ENCODE data around the gene APPL2.
A peak's percentile ranks its signal among the peaks of the same experiment; 100 is the strongest.

The APPL2 gene

GRCh38 chr12:105231396-105231795 is 4.6 kb downstream of the APPL2 start:
- TF ChIP-seq, protein P1, sequence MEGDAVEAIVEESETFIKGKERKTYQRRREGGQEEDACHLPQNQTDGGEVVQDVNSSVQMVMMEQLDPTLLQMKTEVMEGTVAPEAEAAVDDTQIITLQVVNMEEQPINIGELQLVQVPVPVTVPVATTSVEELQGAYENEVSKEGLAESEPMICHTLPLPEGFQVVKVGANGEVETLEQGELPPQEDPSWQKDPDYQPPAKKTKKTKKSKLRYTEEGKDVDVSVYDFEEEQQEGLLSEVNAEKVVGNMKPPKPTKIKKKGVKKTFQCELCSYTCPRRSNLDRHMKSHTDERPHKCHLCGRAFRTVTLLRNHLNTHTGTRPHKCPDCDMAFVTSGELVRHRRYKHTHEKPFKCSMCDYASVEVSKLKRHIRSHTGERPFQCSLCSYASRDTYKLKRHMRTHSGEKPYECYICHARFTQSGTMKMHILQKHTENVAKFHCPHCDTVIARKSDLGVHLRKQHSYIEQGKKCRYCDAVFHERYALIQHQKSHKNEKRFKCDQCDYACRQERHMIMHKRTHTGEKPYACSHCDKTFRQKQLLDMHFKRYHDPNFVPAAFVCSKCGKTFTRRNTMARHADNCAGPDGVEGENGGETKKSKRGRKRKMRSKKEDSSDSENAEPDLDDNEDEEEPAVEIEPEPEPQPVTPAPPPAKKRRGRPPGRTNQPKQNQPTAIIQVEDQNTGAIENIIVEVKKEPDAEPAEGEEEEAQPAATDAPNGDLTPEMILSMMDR (conservative IDR thresholded peaks at IDR 0.05; ENCODE audit: control insufficient read depth, insufficient read depth, low read depth, low read length), result no peak
- no peak overlapping the region for H3K4me3 ChIP-seq (ENCODE audit: control insufficient read depth, low read depth, low read length)
- no peak for DNase-seq (ENCODE audit: low read depth)

DNA sequence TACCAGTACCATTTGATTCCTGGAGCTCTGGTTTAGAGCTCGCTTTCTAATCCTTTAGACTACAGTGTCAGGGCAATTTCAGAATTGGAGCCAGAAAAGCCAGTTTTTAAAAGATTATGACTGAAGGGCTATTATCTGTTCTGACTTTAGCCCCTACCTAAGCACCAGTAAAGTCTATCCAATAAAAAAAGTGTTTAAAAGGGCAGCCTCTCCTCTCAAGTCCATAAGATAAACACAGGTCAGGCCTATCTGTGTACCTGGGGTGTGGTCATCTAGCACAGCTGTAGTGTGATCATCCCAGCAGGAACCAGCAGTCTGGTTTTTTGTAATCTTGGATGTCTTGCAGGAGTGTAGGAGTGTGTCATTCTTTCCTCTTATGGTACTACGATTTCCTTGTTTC is 6.6 kb downstream of the APPL2 start:
- TF ChIP-seq, protein P1 (conservative IDR thresholded peaks at IDR 0.05; ENCODE audit: control insufficient read depth, insufficient read depth, low read depth, low read length), result no peak
- DNase-seq (ENCODE audit: low read depth), result peak; percentile 64

DNA sequence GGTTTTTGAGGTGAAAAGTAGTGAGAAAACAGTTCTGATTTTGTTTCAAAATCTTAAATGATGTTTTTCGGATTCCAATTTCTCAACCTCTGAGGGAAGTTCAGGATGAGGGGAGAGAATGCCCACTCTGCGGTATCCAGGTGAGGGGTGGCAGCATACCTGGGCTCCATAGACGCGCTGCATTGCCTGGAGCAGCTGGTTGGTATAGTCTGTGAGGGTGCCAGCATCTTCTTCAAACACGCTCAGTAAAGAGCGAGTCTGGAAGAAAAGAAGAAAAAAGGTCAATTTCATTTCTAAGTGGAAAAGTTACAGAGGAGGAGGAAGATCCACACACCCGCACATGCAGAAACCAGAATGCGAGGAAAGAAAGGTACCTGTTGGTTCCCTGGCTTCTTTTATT is 7.0 kb downstream of the APPL2 start:
- no peak overlapping the region for H3K4me3 ChIP-seq (ENCODE audit: control insufficient read depth, low read depth, low read length)
- no peak for DNase-seq (ENCODE audit: low read depth)
- TF ChIP-seq, protein P1 (conservative IDR thresholded peaks at IDR 0.05; ENCODE audit: control insufficient read depth, insufficient read depth, low read depth, low read length), result no peak

More for the DNA sequence above, 6.6 kb downstream of the APPL2 start:
- no peak overlapping the region for H3K4me3 ChIP-seq (ENCODE audit: control insufficient read depth, low read depth, low read length)

- TF ChIP-seq, protein P1 (conservative IDR thresholded peaks at IDR 0.05; ENCODE audit: control insufficient read depth, insufficient read depth, low read depth, low read length), result no peak
- no peak overlapping the region for H3K4me3 ChIP-seq (ENCODE audit: control insufficient read depth, low read depth, low read length)
- DNase-seq (ENCODE audit: low read depth), result peak; percentile 90
Observed at GRCh38 chr12:105228494-105228893, 7.5 kb downstream of the APPL2 start.

DNA sequence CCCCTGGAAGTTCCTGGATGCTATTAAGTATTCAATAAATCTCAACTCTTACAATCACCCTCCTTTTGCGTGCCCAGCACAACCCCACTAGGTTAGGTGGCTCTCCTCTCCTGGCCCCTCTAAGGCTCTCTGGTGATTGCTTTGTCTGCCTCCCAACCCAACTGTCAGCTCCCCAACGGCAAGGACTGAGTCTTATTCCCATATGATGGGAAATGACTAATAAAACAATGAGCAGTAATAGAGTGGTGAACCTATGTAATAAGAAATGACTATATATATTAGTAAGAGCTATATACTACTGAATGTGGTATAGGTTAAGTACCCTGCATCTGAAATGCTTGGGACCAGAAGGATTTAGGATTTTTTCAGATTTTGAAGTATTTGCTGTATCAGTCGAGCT is 8.1 kb downstream of the APPL2 start:
- DNase-seq (ENCODE audit: low read depth), result peak; percentile 62
- TF ChIP-seq, protein P1 (conservative IDR thresholded peaks at IDR 0.05; ENCODE audit: control insufficient read depth, insufficient read depth, low read depth, low read length), result no peak
- H3K4me3 ChIP-seq (ENCODE audit: control insufficient read depth, low read depth, low read length), result no peak overlapping the region

DNA sequence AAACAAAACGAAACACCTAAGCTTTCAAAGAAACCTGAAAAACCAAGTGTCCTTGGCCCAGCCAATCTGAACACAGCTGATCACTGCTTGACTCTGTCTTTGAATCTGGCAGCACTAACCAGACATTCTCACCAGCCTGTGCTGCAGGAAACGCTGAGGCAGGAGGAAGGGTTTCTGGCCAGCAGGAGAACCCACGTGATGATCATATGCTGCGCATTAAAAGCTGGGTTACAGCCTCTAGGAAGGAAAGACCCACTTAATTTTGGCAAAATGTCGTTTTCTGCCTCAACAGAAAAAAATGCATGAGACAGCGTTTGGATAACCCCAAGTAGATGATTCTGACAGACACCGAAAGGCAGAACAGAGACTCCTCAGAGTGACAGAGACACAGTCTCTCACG is 9.8 kb downstream of the APPL2 start:
- TF ChIP-seq, protein P1 (conservative IDR thresholded peaks at IDR 0.05; ENCODE audit: control insufficient read depth, insufficient read depth, low read depth, low read length), result no peak
- H3K4me3 ChIP-seq (ENCODE audit: control insufficient read depth, low read depth, low read length), result no peak overlapping the region
- peak; percentile 98 for DNase-seq (ENCODE audit: low read depth)

GRCh38 chr12:105225505-105226015 is 10.4 kb downstream of the APPL2 start:
- TF ChIP-seq, protein P1 (conservative IDR thresholded peaks at IDR 0.05; ENCODE audit: control insufficient read depth, insufficient read depth, low read depth, low read length), result no peak
- no peak for DNase-seq (ENCODE audit: low read depth)
- no peak overlapping the region for H3K4me3 ChIP-seq (ENCODE audit: control insufficient read depth, low read depth, low read length)
